NCI-H1694 (cell line): Measurements from ENCODE around the gene ZBTB7C.

Source experiments
- DNase-seq: peaks from one replicate; lab custom pipeline; 2025; lab: John Stamatoyannopoulos, UW

ZBTB7C gene

DNA sequence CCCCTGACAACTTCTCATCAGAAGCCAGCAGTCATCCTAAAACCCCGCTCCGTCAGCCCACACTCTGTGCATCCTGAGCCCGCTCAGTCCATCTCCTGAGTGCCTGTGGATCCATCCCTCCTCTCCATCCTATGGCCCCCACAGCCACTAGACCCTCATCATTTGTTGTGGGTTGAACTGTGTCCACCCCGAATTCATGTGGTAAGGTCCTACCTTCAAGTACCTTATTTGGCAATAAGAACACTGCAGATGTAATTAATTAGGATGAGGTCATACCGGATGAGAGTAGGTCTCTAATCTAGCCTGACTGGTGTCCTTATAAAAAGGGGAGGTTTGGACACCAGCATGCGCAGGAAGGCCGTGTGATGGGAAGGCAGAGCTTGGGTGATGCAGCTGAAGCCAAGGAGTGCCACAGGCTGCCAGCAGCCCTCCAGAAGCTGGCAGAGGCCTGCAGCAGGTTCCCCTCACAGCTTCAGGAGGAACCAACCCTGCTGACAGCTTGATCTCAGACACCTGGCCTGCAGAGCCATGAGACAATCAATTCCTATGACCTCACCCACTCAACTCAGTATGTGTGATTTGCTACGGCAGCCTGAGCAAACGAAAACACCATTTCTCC lies 192.4 kb downstream of the ZBTB7C start:
- no peak for DNase-seq

DNA sequence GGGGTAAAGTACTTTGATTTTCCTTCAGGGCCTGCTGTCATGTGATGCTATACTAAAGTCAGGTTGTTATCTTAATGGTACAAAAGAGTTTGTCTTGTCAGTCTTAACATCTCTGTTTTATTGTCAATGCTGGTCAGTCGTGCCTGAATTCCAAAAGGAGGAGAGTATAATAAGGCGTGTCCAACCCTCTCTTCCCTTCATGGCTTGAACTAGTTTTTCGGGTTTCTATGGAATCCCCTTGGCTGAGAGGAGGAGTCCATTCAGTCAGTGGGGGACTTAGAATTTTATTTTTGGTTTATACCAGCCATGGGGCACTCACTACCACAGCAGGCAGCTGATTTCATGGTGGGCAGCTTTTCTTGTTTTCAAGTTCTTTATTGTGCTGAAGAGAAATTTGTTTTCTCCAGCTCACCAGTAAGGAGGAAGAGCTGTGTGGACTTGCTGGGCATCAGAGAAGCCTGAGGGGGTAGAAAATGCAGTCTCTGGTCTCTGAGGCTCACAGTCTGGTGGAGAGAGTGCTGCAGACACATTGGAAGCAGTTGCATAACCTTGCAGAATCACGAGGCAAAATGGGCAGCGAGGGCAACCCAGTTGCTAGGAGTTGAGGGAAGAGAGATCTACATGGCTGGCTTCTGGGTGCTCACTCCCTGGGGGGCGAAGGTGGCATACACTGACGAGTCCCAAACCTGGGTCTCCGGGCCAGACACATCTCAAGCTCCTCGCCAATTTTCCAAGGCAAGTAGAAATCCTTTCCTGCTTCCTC lies 193.1 kb downstream of the ZBTB7C start:
- DNase-seq = no peak

DNA sequence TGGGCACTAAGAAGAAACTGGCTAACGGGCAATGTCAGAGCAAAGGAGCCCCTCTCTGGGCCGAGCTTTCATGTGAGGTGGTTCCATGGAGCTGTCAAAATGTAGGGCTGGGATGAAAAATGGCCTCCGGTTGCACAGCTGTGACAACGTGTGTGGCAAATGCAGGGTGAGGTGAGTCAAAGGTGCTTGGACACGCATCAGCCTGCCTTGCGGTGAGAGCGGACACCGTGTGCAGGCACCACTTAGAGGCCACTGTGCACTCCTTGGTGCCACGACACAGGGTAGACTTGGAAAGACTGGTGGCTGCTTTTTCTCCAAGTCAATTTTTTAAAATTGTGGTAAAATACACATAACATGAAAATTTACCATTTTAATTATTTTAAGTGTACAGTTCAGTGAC lies 195.4 kb downstream of the ZBTB7C start:
- no peak for DNase-seq

DNA sequence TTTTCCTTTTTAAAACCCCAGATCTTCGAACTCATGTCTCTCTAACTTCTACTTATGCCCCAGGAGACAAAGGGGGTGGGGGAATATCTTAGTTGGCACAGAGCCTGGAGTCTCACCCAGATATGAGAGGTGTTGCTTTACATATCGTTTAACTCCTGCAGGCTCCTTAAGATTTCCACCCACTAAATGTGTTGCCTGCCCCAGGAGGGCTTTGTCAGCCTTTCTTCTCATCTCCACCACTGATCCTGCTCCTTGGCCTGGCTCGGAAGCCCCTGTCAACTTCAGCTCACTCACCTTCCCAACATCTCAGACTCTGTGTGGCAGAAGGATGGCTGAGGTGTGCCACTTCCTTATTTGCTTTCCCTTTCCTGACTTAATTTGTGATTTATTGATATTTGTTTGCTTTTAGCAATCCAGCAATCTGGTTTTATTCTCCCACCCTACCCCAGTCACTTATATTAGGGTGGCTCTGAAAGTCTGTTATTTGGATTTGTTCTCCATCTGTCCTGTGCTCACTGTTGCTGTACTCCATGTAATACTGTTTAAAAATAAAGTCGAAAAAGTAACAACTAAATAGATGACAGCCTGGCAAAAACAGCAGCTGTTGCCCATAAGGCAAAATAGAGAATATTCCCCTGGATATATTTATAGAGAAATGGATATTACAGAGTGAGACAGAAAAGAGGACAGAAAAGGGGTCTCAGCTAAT lies 200.6 kb downstream of the ZBTB7C start:
- peak; percentile 56 for DNase-seq

DNA sequence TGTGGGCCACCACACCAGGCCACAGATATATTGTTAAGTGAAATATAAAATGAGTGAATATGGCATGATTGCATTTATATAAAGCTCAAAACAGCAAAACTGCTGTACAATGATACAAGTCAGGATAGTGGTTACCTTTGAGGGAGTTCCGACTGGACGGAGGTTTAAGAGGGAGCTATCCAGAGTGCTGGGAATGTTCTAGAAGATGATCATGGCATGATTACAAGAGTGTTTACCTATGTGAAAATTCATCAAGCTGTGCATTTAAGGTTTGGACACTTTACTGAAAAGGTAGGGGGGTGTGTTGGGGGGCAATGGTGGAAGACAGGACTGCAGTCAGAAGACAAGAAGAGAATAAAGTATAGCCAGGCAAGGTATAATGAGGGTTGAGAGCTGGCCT lies 201.4 kb downstream of the ZBTB7C start:
- no peak for DNase-seq

DNA sequence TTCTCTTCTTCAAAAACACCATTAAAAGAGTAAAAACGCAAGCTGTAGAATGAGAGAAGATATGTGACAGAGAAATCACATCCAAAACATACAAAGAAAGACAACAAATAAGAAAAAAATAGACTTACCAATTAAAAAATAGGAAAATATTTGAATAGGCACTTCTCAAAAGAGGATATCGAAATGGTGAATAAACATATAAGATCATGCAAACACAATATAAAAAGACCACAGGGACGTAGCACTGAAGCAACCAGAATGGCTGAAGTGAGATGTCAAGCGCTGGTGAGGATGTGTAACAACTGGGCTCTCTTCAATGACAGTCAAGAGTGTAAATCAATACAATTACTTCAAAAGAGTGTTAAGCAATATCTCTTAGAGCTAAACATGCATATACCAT lies 202.3 kb downstream of the ZBTB7C start:
- DNase-seq = no peak

DNA sequence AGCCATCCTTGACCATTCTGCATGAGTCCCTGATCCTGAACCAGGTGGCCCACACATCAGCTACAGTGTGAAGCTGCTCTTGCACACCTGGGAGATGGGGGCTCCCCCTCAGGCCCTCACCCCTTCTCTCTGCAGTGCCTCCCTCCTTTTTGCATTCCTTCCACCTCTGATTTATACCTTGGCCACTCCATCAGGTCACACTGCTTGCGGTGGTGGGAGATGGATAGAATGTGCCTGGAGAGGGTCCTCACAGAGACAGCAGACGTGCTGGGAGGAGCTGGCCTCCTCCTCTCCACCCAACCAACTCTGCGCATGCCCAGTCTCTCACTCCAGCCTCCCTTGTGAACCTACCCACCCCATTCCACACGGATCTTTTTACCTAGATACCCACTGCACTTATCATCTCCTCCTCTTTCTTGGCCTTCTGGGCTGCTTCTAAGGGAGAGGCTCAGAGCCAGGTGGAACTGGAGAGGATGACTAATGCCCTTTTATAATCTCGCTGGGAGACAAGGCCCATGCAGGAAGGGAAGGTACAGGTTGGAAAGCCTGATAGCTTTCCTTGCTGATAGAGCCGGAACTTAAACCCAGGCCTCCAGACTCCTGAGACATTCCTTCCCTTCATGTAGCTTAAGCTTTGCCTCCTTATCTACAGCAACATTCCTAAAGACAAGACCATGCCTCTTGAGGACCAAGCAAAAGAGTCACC lies 205.1 kb downstream of the ZBTB7C start:
- no peak for DNase-seq

DNA sequence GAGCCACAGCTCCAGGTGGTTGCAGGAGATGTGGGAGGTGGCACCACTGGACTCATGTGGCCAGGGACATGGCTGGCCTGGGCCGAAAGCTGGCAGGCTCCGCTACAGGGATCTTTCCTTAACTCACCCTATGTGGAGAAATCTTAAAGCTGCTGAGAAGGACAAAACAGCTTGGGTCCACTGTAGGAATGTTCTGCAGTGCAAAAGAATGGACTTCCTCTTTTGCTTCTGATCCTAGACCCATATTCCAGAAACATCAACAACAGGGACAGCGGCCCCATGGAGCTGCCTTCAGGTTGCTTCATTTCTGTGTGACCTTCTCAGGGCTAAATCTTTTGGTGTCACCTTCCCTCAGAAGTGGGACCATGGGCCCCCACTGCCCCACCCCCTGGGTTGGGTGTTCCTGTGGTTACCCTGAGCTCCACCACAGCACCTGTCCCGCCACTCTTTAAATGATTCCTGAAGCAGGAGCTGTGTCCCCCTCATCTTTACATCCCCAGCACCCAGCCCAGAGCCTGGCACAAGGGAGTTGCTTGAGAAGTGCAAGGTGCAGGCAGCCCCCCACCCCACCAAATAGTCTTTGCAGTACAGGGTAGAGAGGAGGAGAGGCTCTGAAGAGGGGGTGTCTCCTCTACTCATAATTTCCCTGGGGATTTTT lies 205.8 kb downstream of the ZBTB7C start:
- no peak for DNase-seq

DNA sequence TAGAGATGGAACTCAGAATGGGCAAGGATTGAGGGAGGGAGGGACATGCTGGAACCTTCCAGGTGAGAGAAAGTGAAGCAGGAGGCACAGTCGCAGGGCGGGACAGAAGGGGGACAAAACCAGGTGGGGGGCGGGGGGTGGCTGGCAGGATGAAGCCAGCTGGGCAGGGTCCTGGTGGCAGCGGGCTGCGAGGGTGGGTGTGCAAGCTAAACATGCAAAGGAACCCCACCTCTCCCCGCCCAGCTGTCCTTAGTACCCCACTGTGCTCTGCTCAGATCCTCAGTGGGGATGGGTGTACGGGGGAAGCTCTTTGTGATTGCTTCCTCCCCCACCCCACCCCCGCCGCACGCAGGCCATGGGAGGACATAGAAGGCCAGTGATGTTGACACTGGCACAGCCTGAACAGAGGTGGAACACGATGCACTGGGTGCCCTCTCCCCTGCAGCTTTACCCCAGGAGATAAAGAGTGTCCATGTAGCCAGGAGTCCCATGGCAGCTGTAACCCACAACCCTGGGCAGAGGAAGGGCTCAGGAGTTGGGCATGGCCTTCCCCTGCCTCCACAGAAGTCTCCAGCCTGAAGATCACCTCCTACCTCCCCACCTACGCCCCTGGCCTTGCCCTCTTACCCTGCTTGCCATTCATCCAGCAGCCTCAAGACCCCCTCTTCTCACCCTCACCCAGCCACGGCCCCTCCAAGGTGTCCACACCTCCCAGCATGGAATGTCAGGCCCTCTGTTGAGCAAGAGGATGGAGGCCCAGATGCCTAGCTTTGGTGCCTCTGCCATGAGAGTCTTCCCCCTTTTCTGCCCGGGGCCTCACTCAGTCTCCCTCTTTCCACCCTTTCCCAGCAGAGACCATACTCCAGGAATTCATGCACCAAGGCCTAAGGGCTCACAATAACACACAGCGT lies 206.6 kb downstream of the ZBTB7C start:
- DNase-seq = no peak

DNA sequence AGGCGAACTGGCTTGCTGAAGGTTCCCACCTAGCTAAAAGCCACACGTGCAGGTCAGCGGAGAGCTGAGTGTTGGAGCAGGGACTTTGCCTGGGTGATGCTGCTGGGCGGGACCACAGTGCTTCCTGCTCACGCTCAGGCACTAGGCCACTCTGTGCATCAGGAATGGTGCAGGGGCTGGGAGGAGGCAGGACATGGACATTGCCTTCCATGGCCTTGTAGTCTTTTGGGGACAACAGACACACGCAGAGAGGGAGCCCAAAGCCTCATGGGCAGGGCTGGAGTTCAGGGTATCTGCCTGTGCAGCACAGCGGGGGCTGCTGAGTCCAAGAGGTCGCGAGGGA lies 207.2 kb downstream of the ZBTB7C start:
- DNase-seq = no peak

DNA sequence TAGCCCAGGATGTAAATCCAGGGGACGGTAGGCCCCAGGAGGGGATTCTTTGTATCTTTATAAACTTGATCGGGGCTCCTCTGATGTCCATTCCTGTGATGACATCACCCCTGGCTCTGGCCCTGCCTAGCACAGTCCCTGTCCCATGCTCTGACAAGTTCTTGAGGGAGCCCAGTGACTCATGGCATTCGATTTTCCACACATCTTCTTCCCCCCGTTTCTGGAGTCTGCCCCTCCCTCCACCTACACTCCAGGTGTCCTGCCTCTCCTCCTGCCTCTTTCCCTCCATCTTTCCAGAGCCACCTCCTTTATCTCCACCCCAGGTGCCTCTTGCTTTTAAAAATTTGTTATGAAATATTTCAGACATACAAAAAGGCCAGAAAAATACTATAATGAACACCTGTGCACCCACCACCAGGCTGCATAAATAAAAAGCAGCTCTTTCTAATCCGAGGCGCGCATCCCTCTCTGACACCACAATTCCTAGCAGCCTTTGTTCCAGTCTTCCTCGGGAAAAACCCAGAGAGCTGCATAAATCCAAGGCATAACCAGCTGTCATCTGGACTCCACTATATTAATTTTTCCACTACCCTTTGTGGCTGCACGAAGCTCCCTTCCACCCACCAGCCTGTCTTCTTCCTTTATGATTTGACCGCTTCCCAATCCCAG lies 207.7 kb downstream of the ZBTB7C start:
- DNase-seq = no peak

DNA sequence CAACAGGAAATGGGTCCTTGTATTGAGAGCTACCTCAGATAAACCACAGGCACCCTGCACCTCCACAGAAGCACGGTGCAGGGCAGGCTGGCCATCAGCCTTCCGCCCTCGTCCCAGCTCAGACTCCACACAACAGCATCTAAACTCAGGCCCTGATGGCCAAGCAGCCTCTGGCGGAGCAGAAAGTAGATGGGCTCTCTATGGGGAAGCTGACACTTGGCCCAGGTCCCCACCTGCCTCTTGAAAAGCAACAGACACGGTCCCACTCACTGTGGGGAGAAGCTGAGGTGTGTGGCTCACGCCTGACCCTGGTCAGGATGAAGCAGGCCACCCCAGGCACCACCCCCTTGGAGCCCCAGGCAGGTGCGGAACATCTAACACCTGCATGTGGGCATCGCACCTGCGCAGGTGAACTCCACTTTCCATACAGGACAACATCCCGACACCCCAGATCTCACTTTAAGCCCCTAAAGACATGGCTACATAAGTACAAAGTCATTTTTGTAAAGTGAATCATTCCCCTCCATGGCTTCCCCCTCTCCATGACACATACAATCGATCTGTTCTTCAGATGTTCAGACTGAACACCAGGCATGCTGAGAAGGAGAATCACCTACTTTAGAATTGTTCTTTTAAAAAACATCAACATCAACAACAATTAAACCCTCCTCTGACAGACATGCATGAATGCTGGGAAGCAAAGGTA lies 208.4 kb downstream of the ZBTB7C start:
- no peak for DNase-seq

DNA sequence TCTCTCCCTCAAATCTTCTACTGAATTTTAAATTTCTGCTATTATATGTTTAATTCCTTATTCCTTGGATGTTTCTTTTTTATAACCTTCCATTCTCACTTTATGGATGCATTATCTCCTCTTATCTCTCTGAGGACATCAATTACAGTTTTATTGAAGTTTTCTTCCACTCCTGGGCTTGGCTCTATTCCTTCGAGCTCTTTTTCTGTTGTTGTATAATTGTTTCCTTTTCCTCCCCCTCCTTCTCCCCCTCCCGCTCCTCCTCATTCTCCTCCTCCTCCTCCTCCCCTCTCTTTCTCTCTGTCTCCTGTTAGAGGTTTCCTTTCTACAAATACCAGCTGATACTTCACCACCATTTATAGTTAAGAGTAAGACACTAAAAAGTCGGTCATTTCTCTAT lies 209.8 kb downstream of the ZBTB7C start:
- DNase-seq = no peak

DNA sequence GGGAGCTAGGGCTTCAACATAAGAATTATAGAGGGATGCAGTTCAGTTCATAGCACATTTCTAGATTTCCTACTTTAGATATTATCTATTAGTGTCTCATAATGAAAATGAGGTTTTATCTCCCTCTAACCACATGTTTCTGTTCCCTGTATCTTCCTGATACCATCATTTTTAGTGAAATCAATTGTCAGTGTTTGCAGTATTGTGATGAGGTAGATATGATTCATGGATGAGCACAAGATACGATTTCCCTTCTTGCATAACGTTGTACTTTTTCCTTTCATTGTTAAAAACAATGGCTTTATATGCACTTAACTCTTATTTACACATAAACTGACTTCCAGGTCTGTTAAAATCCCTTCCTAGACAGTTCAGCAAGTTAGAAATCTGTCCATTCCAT lies 211.4 kb downstream of the ZBTB7C start:
- no peak for DNase-seq

DNA sequence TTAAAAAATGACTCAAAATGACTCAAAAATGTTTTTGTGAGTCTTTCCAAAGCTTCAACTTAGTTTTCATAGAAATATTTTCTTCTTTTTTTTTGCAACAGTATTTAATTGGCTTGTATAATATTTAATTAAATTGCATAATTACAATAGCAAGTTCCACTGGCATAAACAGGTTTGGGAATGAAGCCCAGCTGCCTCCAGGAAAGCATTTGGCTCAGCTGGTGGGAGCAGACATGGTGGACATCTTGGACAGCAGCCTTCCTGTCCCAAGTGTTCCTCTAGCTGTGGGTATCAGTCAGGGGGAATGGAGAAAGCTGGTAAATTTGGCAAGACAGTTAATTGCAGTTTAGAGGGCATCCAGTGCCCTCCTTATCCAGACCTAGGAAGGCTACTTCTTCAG lies 213.4 kb downstream of the ZBTB7C start:
- DNase-seq = no peak

DNA sequence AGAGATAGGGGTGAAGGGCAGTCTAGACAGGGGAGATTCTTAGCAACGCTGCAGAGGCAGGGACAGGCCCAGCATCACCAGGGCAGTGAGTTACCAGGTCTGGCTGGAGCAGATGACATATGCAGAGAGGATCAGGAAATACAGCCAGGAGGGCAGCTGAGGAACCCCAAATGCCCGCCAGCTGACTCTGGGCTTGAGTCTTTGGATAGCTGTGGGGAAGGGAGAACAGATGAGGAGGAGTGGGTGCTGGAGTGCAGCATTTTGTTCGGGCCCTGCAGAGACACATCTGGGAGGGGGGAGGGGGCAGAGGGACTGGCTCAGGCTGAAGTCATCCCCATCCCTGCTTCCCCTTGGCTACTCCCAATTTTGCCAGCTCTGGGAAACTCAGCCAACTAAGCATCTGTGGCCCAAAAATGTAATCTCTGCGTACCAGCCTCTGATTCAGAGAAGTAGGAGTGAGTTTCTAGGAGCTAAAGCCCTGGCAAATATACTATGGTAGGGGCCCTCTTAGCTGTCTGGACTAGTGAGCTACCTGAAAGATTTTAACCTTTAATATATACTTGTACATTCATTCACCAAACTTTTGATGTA lies 214.5 kb downstream of the ZBTB7C start:
- no peak for DNase-seq

DNA sequence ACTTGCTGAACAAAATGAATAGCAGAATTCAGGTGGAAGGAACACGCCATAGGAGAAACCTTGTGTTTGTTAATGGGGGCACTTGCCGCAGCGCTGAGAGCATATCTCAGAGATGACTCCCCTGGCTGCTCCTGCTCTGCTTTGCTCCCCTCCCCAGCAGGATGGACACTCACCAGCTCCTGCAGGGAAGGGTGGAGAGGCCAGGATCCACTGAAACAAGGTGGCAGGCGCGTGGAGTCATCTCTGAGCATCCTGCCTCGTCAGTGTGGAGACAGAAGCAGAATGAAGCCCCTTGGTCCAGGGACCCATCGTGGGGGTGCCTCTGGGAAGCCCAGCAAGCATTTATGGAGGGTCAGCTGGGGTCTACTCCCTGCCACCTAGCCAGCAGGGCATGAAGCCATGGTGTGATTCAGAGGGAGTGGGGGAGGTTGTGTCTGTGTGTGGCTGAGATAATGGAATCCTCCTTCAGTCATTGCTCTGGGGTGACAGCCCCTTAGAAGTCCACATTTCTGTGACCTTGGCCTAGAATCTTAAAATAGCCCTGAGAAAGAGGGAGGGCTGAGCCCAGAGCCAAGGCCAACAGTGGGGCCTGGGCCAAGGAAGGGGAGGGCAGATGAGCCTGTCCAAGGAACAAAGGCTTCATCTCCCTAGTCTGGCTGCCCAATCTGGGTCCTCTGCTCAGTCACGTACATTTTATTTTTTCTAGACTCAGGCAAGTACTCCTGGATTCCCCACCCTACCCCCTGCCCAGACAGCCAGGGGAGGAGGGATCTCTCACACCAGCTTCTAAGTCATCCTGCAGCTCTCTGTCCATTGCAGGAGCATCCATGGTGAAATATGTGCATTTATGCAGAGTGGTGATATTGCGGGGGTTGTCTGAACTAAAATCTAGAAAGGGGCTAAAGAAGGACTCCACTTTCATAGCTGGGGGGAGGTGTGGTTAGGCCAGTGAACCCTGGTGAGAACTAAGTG lies 215.4 kb downstream of the ZBTB7C start:
- no peak for DNase-seq

DNA sequence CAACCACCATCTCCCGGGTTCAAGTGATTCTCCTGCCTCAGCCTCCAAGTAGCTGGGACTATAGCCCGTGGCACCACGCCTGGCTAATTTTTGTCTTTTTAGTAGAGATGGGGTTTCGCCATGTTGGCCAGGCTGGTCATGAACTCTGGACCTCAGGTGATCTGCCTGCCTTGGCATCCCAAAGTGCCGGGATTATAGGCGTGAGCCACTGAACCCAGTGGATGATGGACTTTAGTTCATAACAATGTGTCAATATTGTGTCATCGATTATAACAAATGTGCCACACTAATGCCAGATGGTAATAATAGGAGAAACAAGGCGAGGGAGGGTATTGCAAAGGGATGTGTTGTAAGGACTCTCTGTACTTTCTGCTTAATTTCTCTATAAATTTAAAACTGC lies 216.6 kb downstream of the ZBTB7C start:
- no peak for DNase-seq
